Thoracic aorta (tissue), 2 donors: ENCODE measurements around the gene TULP4. TPM values are rescaled to one million over a fixed set of nuclear protein-coding genes. Genes with fewer than 3 reads are reported as not detected.
"Not testable (repeated sequence)": the region's sequence is repeated elsewhere in the genome, so short reads cannot be mapped to it uniquely, and the experiment has no call there.

ENCODE experiments used
- ATAC-seq: fragments of 150-250 bp; one replicate; pipeline ENCODE4 v1.8.0; 2017; ENCODE audit warnings: low read depth; ENCODE audit not compliant: insufficient number of reproducible peaks, low FRiP score
- DNase-seq: peaks from one replicate; pipeline ENCODE4 v3.0.0-alpha.2; 2020; ENCODE audit warnings: low spot score
- H3K27ac ChIP-seq, 2 donors: fragments of 200-600 bp; sonication (generic); 1 replicate in 1 of 2; 2 replicates in 1 of 2; pipeline ENCODE4 v1.5.1; 2016; ENCODE audit warnings: mild to moderate bottlenecking in 2 of 2, moderate library complexity in 2 of 2
- H3K27me3 ChIP-seq: fragments of 200-600 bp; sonication (generic); replicated peaks from 2 replicates; pipeline ENCODE4 v1.6.0; 2016; ENCODE audit warnings: mild to moderate bottlenecking; ENCODE audit not compliant: insufficient read depth
- H3K36me3 ChIP-seq: fragments of 200-600 bp; sonication (generic); one replicate; pipeline ENCODE4 v1.5.1; 2016
- H3K4me1 ChIP-seq, 2 donors: fragments of 200-600 bp; sonication (generic); 1 replicate in 1 of 2; 2 replicates in 1 of 2; pipeline versions ENCODE4 v1.5.1 to v1.6.0; 2016; ENCODE audit warnings: low read depth in 2 of 2, mild to moderate bottlenecking in 1 of 2; ENCODE audit not compliant: control insufficient read depth in 1 of 2
- H3K4me3 ChIP-seq: fragments of 200-600 bp; sonication (generic); 2 replicates; pipeline ENCODE4 v1.5.1; 2016; ENCODE audit warnings: mild to moderate bottlenecking
- H3K9me3 ChIP-seq: fragments of 200-600 bp; sonication (generic); 2 replicates; pipeline ENCODE4 v1.5.1; 2016
- CTCF ChIP-seq: fragments of 200-600 bp; sonication (generic); IDR thresholded peaks from one replicate; pipeline ENCODE4 v1.5.1; 2019; ENCODE audit warnings: antibody characterized with exemption
- total RNA-seq, 2 donors: library from RNA; depleted of rRNA; stranded (reverse); fragments of >200 nt; gene quantifications; one replicate each; pipeline versions ENCODE4 v1.1.0 to v1.2.3, GENCODE V29; 2016

TULP4 gene
- total RNA-seq, 2 donors from 2014 or later: 75.5 to 189 TPM

DNA sequence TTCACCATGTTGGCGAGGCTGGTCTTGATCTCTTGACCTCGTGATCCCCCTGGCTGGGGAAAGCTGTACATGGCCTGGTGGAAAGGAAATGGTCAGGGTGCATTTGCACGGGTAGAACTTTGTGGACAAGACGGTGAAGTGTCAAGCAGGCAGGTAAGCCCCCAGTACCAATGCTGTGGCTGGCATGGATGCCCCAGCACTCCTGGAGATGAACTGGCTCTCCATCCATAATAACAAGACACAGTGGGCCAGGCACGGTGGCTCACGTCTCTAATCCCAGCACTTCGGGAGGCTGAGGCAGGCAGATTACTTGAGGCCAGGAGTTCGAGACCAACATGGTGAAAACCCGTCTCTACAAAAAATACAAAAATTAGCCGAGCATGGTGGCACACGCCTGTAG, 210.4 kb downstream of the TULP4 start:
- Histone ChIP-seq H3K36me3 (no peaks in the 10 kb centered on the region), H3K4me1 (no peaks in the 10 kb centered on the region), H3K9me3 (peaks cover 5% of the 10 kb centered on the region), H3K27ac (no peak overlapping the region), H3K4me3 (no peak overlapping the region), H3K27me3 (no peaks in the 10 kb centered on the region)
- ATAC-seq (no peak), DNase-seq (no peak)
- no peak for TF ChIP-seq CTCF

DNA sequence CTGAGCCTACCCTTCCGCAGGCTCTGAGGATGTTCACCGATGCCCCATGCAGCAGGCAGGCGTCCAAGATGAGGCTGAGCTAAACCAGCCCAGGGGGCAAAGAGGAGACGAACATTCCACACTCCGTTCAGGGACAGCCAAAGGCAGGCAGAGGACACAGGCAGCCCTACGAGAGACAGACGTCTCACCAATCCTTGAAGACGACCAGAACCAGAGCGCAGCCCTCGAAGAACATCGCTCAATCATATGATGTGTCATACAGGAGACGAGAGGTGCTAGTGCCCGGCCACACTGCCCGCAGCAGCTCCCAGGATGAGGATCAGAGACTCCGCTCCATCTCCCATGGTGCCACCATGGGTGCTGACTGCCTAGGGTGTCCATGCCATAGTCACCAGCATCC, 212.0 kb downstream of the TULP4 start:
- no peaks in the 10 kb centered on the region for H3K4me1 ChIP-seq
- ATAC-seq (no peak), DNase-seq (no peak)
- no peak overlapping the region for H3K27ac ChIP-seq
- no peak overlapping the region for H3K4me3 ChIP-seq
- H3K36me3 ChIP-seq: no peaks in the 10 kb centered on the region
- peaks cover 6% of the 10 kb centered on the region for H3K9me3 ChIP-seq
- no peak for TF ChIP-seq CTCF
- H3K27me3 ChIP-seq: no peaks in the 10 kb centered on the region

- H3K4me1 ChIP-seq, H3K4me3 ChIP-seq, H3K9me3 ChIP-seq, H3K27me3 ChIP-seq, H3K27ac ChIP-seq, ATAC-seq, H3K36me3 ChIP-seq, DNase-seq: not testable (repeated sequence)
Measured at GRCh38 chr6:158527858-158528257, 215.6 kb downstream of the TULP4 start.

DNA sequence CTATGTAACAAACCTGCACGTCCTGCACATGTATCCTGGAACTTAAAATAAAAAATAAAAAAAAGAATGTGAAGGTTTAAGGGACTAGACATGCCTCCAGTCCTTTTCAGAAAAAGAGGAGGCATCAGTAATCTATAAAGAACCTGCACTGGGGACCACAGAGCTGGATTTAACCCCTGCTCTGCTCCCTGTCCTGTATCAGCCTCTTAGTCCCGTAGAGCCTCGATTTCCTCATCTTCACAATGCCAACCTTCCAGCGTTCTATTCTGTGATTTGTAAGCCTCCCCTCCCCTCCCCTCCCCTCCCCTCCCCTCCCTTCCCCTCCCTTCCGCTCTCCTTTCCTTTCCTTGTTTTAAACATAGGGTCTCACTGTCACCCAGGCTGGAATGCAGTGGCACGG, 216.6 kb downstream of the TULP4 start:
- Histone ChIP-seq H3K27me3 (no peaks in the 10 kb centered on the region), H3K27ac (no peak overlapping the region), H3K36me3 (no peaks in the 10 kb centered on the region), H3K9me3 (peaks cover 6% of the 10 kb centered on the region), H3K4me1 (no peaks in the 10 kb centered on the region), H3K4me3 (no peak overlapping the region)
- DNase-seq (no peak), ATAC-seq (no peak)
- no peak for TF ChIP-seq CTCF

- no peak for TF ChIP-seq CTCF
- no peak overlapping the region for H3K4me3 ChIP-seq
- no peaks in the 10 kb centered on the region for H3K4me1 ChIP-seq
- H3K36me3 ChIP-seq: no peaks in the 10 kb centered on the region
- no peaks in the 10 kb centered on the region for H3K27me3 ChIP-seq
- peaks cover 6% of the 10 kb centered on the region for H3K9me3 ChIP-seq
- H3K27ac ChIP-seq: no peak overlapping the region
- DNase-seq: no peak
- ATAC-seq: no peak
Measured at GRCh38 chr6:158529629-158530028, 217.4 kb downstream of the TULP4 start.

DNA sequence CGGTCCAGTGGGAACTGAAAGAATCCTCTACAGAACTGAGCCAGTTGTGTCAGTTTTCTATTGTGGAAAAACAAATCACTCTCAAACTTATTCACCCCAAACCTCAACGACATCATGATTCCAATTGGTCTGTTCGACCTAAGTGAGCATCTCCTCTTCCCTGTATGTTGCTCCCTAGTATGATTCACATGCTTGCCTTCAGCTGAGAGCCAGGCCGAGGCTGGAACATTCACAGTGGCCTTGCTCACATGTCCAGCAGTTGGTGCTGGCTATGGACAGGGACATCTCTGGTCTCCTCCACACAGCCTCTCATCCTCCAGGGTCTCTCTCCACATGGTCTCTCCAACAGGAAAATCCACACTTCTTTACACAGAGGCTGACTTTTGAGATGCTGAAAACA, 219.3 kb downstream of the TULP4 start:
- Histone ChIP-seq H3K4me1 (peaks cover 4 to 5% of the 10 kb centered on the region in 2 donors), H3K27me3 (no peaks in the 10 kb centered on the region), H3K9me3 (peaks cover 6% of the 10 kb centered on the region), H3K36me3 (no peaks in the 10 kb centered on the region), H3K4me3 (no peak overlapping the region), H3K27ac (no peak overlapping the region)
- DNase-seq (no peak), ATAC-seq (no peak)
- TF ChIP-seq CTCF: no peak
